GM21367 (cell line): ENCODE data around the gene ZNF593OS.

Source experiments
- ATAC-seq: cut with Tn5 transposase; IDR thresholded peaks from one replicate; pipeline ENCODE4 v1.9.1; 2021; ENCODE audit not compliant: unreplicated experiment

The ZNF593OS gene

DNA sequence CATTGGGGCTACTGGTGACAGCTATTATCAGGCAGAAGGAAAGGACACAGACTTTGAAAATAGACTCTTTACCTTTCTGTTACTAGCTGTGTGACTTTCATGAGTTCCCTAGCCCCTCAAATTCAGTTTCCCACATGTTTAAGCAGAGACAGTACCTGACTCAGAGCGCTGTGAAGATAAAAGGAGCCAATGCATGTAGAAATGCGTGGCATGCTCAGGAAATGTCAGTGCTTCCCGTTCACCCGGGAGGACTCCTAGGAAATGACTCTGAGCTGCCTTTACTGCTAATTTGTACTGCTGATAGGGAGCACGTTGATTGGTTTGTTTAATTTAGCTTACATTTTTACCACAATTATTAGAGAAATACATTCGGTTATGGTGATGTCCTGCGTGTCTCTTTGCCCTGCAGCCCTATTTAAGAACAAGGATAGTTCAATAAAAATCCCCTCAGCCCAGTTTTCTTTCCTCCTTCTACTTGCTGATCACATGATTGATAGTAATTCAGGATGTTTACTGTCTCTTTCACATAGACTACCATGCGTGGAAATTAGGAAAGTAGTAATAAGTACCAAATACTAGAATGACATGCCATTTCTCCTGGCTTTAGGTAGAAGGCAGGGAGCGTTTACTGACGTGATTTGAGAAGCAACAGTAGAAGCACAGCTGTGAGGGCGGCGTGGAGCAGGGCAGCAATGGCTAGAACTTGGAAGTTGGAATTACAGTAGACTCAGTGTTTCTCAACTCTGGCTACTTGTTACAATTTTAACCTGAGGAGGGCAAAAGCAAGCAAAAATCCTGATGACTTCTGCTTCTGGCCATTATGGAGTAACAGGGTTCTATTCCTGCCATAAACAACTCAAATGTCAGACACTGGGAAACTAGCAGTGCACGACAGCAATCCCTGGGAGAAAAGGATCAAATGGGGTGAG is 44.1 kb downstream of the ZNF593OS start:
- ATAC-seq, result no peak

DNA sequence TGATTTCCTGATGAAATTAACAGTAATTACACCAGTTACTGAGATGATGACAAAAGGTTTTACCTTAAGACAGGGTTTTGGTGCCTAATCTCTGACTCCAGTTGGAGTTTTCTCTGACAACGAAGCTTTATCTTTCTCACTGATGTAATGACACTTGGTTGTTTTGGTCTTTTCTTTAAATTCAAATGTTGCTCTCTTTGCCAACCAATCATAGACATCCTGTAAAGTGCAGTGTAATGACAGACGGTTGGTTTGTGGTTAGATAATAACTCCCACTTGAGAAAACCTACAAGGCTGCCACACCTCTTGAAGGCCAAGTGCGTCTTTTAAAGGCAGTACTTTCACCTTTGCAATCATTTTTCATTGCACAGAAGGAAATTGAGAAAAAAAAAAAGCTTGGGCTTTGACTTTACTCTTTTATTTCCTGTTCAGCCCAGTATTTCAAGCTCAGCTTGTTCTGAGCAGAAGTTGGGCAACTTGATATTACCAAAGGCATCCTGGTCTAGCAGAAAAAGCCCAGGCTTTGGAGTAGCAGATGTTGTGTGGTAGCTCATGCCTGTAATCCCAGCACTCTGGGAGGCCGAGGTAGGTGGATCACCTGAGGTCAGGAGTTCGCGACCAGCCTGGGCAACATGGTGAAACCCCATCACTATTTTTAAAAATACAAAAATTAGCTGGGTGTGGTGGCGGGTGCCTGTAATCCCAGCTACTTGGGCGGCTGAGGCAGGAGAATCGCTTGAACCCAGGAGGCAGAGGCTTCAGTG is 45.1 kb downstream of the ZNF593OS start:
- ATAC-seq, result peak; percentile 77

DNA sequence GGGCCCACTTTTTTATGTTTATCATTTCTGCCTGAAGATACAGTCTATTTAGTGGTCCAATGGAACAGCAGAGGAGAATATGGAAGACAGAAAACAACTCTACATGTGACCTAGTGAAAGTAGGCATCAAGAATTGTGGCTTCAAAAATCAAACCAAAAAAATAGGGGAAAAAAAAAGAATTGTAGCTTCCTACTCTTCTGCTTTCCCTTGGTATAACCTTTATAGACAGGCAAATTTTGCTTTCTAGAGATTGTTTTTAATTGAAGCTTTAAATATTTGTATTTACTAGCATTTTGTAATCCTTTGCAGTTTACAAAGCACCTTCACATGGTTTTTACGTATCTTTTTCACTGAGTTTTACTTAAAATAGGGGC is 45.7 kb downstream of the ZNF593OS start:
- ATAC-seq, result no peak

DNA sequence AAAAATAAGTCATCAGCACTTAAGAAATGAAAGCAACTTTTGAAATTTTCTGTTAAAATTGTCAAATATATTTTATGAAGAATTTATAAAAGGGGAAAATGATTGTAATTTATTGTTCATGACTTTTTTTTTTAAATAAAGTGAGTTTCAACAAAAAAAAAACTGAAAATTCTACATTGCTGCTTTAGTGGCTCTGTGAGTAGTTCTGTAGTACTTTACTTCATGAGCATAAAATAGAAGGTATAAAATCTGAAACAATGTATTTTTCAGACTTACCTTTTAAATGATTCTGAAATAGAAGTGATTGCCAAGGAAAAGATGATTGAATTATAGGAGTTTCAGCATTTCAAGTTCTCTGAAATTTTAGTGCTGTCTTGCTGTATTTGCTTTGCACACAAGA is 46.2 kb downstream of the ZNF593OS start:
- ATAC-seq, result no peak

DNA sequence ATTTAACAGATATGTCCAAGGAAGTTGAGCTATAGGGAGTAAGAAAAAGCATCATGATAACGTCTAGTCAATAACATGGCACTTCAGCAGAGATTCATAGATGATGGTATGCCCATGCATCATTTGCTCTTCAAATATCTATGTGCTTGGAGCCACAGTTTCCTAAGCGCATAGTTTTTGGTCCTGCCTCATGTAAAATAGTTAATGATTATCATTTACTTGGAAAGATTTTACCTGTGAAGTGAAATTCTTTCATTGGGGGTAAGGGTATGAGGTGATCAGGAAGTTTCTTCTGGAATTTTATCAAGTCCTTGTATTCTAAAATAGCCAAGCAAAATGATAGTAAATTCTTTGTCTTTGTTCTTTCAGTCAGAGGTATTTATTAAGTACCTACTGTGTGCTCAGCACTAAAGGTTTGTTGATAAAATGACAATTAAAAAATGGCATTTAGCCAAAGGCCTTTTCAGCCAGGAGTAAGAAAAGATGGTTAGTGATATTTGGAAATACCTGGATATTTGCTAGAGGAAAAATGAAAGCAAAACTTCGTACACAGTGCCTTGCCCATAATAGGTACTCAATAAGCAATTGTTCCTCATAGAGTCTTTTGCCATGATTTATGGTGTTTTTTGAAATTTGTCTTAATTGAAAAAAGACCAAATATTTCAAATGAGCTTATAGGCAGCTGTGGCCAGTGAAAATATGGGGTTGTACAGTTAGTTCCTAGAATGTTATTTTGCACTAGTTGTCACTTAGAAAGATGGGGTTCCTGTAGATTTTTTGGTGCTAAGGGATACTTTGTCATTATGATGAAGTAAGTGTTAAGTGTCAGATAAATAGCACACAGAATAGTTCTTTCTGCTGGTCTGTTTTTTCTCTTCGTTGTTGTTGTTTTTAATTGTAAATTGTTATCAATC is 47.0 kb downstream of the ZNF593OS start:
- no peak for ATAC-seq

DNA sequence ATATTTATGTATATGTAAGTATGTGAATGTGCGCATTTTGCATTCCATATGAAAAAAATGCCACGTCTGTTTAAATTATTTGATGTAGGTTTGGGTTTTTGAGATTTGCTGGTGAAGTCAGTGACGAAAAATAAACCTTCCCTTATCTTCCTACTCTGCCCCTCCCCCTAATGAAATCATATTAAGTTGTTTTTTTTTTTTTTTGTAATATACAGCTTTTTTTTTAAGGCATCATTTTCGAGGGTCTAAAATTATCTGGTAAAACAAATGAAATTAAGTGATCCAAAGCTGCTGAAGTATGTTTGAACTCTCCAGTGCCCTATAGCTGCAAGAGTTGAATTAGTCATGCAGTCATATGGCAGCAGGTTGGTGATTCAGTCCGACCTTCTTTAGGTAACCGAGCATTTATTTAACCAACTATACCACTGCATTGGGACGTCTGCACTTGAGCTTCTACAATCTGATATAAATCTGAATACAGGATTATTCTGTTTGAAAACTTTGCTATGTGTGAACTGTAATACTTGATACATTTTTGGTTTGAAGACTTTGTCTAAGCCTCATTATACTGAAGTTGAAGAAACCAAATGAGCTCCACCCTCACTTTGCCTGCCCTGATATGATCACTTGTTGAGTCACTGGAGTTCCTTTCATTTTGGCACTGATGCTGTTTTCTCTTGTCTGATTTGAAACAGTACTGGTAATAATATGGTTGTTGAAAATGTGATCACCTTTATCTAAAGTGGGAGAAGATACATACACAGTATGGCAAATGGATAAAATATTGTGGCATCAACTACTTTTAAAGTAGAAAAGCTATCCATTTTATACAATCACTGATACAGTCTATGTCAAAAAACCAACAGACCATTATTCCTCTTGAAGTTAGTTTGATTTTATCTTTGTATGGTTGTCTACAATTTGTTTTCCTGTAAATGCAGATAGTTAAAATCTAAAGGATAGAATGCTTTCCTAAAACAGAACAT is 48.4 kb downstream of the ZNF593OS start:
- ATAC-seq, result no peak

DNA sequence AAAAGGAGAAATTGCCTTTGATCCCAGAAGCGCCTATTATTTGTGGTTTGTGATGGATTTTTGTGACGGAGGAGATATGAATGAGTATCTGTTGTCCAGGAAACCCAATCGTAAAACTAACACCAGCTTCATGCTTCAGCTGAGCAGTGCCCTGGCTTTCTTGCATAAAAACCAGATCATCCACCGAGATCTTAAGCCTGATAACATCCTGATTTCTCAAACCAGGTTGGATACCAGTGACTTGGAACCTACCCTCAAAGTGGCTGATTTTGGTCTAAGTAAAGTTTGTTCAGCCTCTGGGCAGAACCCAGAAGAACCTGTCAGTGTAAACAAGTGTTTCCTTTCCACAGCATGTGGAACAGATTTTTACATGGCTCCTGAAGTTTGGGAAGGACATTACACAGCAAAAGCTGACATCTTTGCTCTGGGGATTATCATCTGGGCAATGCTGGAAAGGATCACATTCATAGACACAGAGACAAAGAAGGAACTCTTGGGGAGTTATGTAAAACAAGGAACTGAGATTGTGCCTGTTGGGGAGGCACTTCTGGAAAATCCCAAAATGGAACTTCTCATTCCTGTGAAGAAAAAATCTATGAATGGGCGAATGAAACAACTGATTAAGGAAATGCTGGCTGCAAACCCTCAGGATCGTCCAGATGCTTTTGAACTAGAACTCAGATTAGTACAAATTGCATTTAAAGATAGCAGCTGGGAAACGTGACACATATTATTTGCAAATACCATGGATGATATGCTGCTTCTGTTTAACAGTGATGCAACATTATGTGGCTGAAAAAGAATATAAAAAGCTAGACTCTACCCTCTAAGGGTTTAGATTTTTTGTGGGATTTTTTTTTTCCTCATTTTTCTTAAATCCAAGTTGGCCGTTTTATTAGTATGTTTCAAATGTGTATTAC is 49.5 kb downstream of the ZNF593OS start:
- no peak for ATAC-seq

DNA sequence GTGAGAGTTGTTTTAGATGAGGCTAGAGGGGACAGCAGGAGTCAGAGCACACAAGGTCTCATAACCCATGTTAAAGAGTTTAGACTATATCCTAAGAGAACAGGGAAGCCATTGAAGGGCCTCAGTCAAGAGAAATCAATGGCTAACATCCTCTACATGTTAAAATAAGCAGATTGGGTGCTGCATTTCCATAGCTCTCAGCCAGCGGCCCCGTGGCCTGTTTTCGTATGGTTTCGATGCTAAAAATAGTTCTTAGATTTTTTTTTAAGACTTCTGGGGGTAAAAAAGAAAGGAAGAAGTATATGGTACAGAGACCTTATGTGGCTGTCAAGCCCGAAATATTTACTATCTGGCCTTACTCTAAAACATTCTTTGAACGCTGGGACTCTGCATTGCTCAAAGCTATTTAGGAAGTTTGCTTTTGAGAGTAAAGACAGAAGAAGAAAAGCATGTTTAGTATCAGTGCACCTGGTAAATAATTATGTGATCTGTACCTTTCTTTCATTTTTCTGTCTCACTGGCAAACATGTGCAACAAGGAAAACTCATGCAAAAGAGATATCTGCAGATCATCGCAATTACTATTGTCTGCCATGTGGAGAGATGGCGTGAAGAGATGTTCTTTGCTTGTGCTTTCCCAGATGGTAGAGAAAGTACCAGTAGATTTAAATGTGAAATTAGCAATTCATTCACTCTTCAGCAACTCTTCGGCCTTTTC is 51.6 kb downstream of the ZNF593OS start:
- no peak for ATAC-seq
